HG03097 (cell line): ENCODE data around the gene ERLIN1.

Experiments used
- ATAC-seq: cut with Tn5 transposase; IDR thresholded peaks from one replicate; pipeline ENCODE4 v1.9.1; 2021; ENCODE audit not compliant: unreplicated experiment, low FRiP score

ERLIN1 gene

GRCh38 chr10:100185364-100186252 is at the start of gene ERLIN1:
Gene ERLIN1 (minus strand): TSS chr10:100186029. CDS start chr10:100185626, 403 bp downstream.
- peak; percentile 72 for ATAC-seq

GRCh38 chr10:100232101-100232500 is 46.3 kb upstream of the ERLIN1 start:
- no peak for ATAC-seq

GRCh38 chr10:100229819-100230422 is 44.1 kb upstream of the ERLIN1 start:
- ATAC-seq = no peak

GRCh38 chr10:100223879-100224278 is 38.0 kb upstream of the ERLIN1 start:
- no peak for ATAC-seq

GRCh38 chr10:100222529-100222928 is 36.7 kb upstream of the ERLIN1 start:
- ATAC-seq = no peak

- ATAC-seq = no peak
Observed at GRCh38 chr10:100216006-100216405, 30.2 kb upstream of the ERLIN1 start.

- no peak for ATAC-seq
Observed at GRCh38 chr10:100209303-100209702, 23.5 kb upstream of the ERLIN1 start.

GRCh38 chr10:100208276-100208675 is 22.4 kb upstream of the ERLIN1 start:
- no peak for ATAC-seq

GRCh38 chr10:100204370-100204769 is 18.5 kb upstream of the ERLIN1 start:
- ATAC-seq = no peak

GRCh38 chr10:100201549-100201948 is 15.7 kb upstream of the ERLIN1 start:
- ATAC-seq = no peak

- ATAC-seq = no peak
Observed at GRCh38 chr10:100194711-100195110, 8.9 kb upstream of the ERLIN1 start.

GRCh38 chr10:100192350-100192749 is 6.5 kb upstream of the ERLIN1 start:
- ATAC-seq = no peak

- peak; percentile 31 for ATAC-seq
Observed at GRCh38 chr10:100186253-100187212, 704 bp upstream of the ERLIN1 start.

GRCh38 chr10:100184840-100185239 is 989 bp downstream of the ERLIN1 start:
- ATAC-seq = no peak

GRCh38 chr10:100184426-100184825 is 1.4 kb downstream of the ERLIN1 start:
- no peak for ATAC-seq

- ATAC-seq = no peak
Observed at GRCh38 chr10:100183481-100183880, 2.3 kb downstream of the ERLIN1 start.

- ATAC-seq = no peak
Observed at GRCh38 chr10:100182908-100183307, 2.9 kb downstream of the ERLIN1 start.

GRCh38 chr10:100182281-100182680 is 3.5 kb downstream of the ERLIN1 start:
- ATAC-seq = no peak

GRCh38 chr10:100175875-100176274 is 10.0 kb downstream of the ERLIN1 start:
- ATAC-seq = no peak

GRCh38 chr10:100174699-100175677 is 10.8 kb downstream of the ERLIN1 start:
- ATAC-seq = no peak
